CD14-positive monocyte (primary cell): Measurements from ENCODE around the gene AK1. TPM values are rescaled to one million over a fixed set of nuclear protein-coding genes. Genes with fewer than 3 reads are reported as not detected.
A peak's percentile ranks its signal among the peaks of the same experiment; 100 is the strongest.

Experiments used
- DNase-seq, 3 donors: peaks; one replicate each; pipeline ENCODE4 v3.0.0-alpha.2; 2011 to 2022
- H2AFZ ChIP-seq: 2 replicates; pipeline ENCODE4 v1.6.0; 2012; ENCODE audit warnings: mild to moderate bottlenecking, low read depth, low read length, inconsistent platforms; ENCODE audit not compliant: insufficient read depth, poor library complexity, severe bottlenecking
- H3K27ac ChIP-seq, 2 donors: 1 replicate in 1 of 2; 2 replicates in 1 of 2; pipeline ENCODE4 v1.5.1; 2012 to 2013; ENCODE audit warnings: low read length in 2 of 2, control low read depth in 1 of 2, inconsistent platforms in 1 of 2, low read depth in 1 of 2, mild to moderate bottlenecking in 1 of 2
- H3K27me3 ChIP-seq, 2 donors: one replicate each; pipeline versions ENCODE4 v1.6.0 to v1.6.1; 2011 to 2013; ENCODE audit warnings: low read length in 2 of 2; ENCODE audit not compliant: control insufficient read depth in 2 of 2, insufficient read depth in 2 of 2
- H3K36me3 ChIP-seq, 2 donors: replicated peaks in 1 of 2; 1 replicate in 1 of 2; 2 replicates in 1 of 2; pipeline versions ENCODE4 v1.5.1 to v1.6.1; 2012 to 2013; ENCODE audit warnings: low read length in 2 of 2, control low read depth in 1 of 2, inconsistent platforms in 1 of 2, mild to moderate bottlenecking in 1 of 2; ENCODE audit not compliant: insufficient read depth in 2 of 2, control insufficient read depth in 1 of 2
- H3K4me1 ChIP-seq, 2 donors: 1 replicate in 1 of 2; 2 replicates in 1 of 2; pipeline versions ENCODE4 v1.5.1 to v1.6.1; 2012 to 2013; ENCODE audit warnings: low read length in 2 of 2, control low read depth in 1 of 2, inconsistent platforms in 1 of 2, mild to moderate bottlenecking in 1 of 2, moderate library complexity in 1 of 2; ENCODE audit not compliant: insufficient read depth in 2 of 2, control insufficient read depth in 1 of 2
- H3K4me2 ChIP-seq: replicated peaks from 2 replicates; pipeline ENCODE3; 2012; ENCODE audit warnings: low read length, moderate library complexity, mild to moderate bottlenecking; ENCODE audit not compliant: poor library complexity, severe bottlenecking; ENCODE audit errors: extremely low read depth
- H3K4me3 ChIP-seq, 3 experiments: fragments of 200-600 bp in 1 of 3; sonication (generic) in 1 of 3; replicated peaks in 1 of 3; 1 replicate in 2 of 3; 2 replicates in 1 of 3; pipeline ENCODE4 v1.5.1; 2011 to 2013; ENCODE audit warnings: low read length in 3 of 3, mild to moderate bottlenecking in 3 of 3, control low read depth in 2 of 3, low read depth in 2 of 3, inconsistent platforms in 1 of 3, moderate library complexity in 1 of 3
- H3K79me2 ChIP-seq: 2 replicates; pipeline ENCODE4 v1.6.0; 2012; ENCODE audit warnings: mild to moderate bottlenecking, control low read depth, inconsistent platforms, low read length, moderate library complexity; ENCODE audit not compliant: insufficient read depth
- H3K9ac ChIP-seq: 2 replicates; pipeline ENCODE4 v1.6.0; 2017; ENCODE audit warnings: low read length, mild to moderate bottlenecking; ENCODE audit not compliant: insufficient read depth, poor library complexity, severe bottlenecking
- H3K9me3 ChIP-seq, 2 donors: replicated peaks in 1 of 2; 1 replicate in 1 of 2; 2 replicates in 1 of 2; pipeline versions ENCODE4 v1.5.1 to v1.6.1; 2012 to 2013; ENCODE audit warnings: low read length in 2 of 2, control low read depth in 1 of 2; ENCODE audit not compliant: control insufficient read depth in 1 of 2, insufficient read depth in 1 of 2
- H4K20me1 ChIP-seq: 2 replicates; pipeline ENCODE4 v1.6.0; 2012; ENCODE audit warnings: mild to moderate bottlenecking, low read length, control low read depth, moderate library complexity; ENCODE audit not compliant: insufficient read depth
- H3K27ac Mint-ChIP-seq, 7 donors: one replicate each; pipeline ENCODE4 v1.8.0; 2020; ENCODE audit warnings: mild to moderate bottlenecking in 7 of 7, mixed read lengths in 7 of 7, moderate library complexity in 6 of 7, inconsistent platforms in 2 of 7
- H3K27me3 Mint-ChIP-seq, 3 donors: one replicate each; pipeline ENCODE4 v1.8.0; 2021 to 2022; ENCODE audit warnings: low read depth in 3 of 3, mild to moderate bottlenecking in 3 of 3, mixed read lengths in 3 of 3, moderate library complexity in 3 of 3, inconsistent platforms in 1 of 3
- H3K36me3 Mint-ChIP-seq, 2 donors: one replicate each; pipeline ENCODE4 v1.8.0; 2020; ENCODE audit warnings: mixed read lengths in 2 of 2, inconsistent platforms in 1 of 2, mild to moderate bottlenecking in 1 of 2
- H3K4me1 Mint-ChIP-seq: one replicate; pipeline ENCODE4 v1.8.0; 2020; ENCODE audit warnings: mild to moderate bottlenecking, mixed read lengths
- H3K4me3 Mint-ChIP-seq, 2 donors: one replicate each; pipeline ENCODE4 v1.8.0; 2020; ENCODE audit warnings: mild to moderate bottlenecking in 2 of 2, mixed read lengths in 2 of 2, moderate library complexity in 1 of 2
- H3K9me3 Mint-ChIP-seq, 7 donors: one replicate each; pipeline ENCODE4 v1.8.0; 2020 to 2022; ENCODE audit warnings: mixed read lengths in 7 of 7, mild to moderate bottlenecking in 6 of 7, moderate library complexity in 6 of 7, inconsistent platforms in 2 of 7
- CTCF ChIP-seq: fragments of 200-600 bp; IDR thresholded peaks from one replicate; pipeline ENCODE4 v1.8.0; 2022; ENCODE audit warnings: antibody characterized with exemption, mild to moderate bottlenecking
- WGBS: methylation state at CpG from one replicate; pipeline ENCODE4 v1.1.5; 2013; ENCODE audit warnings: missing lambda C conversion rate; ENCODE audit not compliant: insufficient coverage; 5-methylcytosine and 5-hydroxymethylcytosine counted together
- intact Hi-C, 2 donors: fragments of 100-400 bp; cut with micrococcal nuclease; formaldehyde crosslinking; loops; one replicate each; pipeline versions ENCODE4 v1.15.0 to v1.15.1; 2023
- polyA plus RNA-seq, 3 donors: library from polyadenylated mRNA; depleted of rRNA in 1 of 3; unstranded in 2 of 3; stranded (reverse) in 1 of 3; fragments of 300-500 nt in 2 of 3; fragments of >200 nt in 1 of 3; fragmentation: Illumina TruSeq in 2 of 3; gene quantifications; 1 replicate in 2 of 3; 2 replicates in 1 of 3; pipeline ENCODE4 v1.2.3, GENCODE V29; 2012 to 2021

Gene AK1
- polyA plus RNA-seq, 3 donors: 3.5 TPM; not detected in 2

GRCh38 chr9:127860779-127861178 lies 16.7 kb downstream of the AK1 start:
- TF ChIP-seq CTCF: no peak
- WGBS: 90% methylated on average over 5 of the region's 11 CpGs
- peaks cover 0 to 5% (median 1%) of the 10 kb centered on the region in 3 donors for H3K27me3 Mint-ChIP-seq
- Histone ChIP-seq H2AFZ (no peak overlapping the region), H3K27me3 (no peaks in the 10 kb centered on the region), H3K79me2 (no peaks in the 10 kb centered on the region), H3K9ac (no peak overlapping the region), H3K36me3 (no peaks in the 10 kb centered on the region), H3K4me2 (no peak overlapping the region), H3K9me3 (no peaks in the 10 kb centered on the region), H3K27ac (no peak overlapping the region), H3K4me1 (peaks cover 48 to 58% of the 10 kb centered on the region in 2 donors), H3K4me3 (no peak overlapping the region), H4K20me1 (no peaks in the 10 kb centered on the region)
- peaks cover 0 to 2% (median 0%) of the 10 kb centered on the region in 7 donors for H3K9me3 Mint-ChIP-seq
- intact Hi-C loops: loop anchor here in 1 of 2 donors (5.0 kb wide), 2 partner anchors 33 to 57 kb away; partner anchors contain the start of gene ST6GALNAC4
- no peak overlapping the region for H3K4me3 Mint-ChIP-seq
- no peak for DNase-seq
- peaks cover 57% of the 10 kb centered on the region for H3K4me1 Mint-ChIP-seq
- peak overlapping the region in 2 of 7 donors; percentile 31 to 40 for H3K27ac Mint-ChIP-seq
- peaks cover 4% of the 10 kb centered on the region in 2 donors for H3K36me3 Mint-ChIP-seq

- no peak overlapping the region for H3K4me3 ChIP-seq
- intact Hi-C loops: loop anchor here in 1 of 2 donors (5.0 kb wide), 2 partner anchors 33 to 57 kb away; partner anchors contain the start of gene ST6GALNAC4
- 95% methylated on average over 7 of the region's 8 CpGs for WGBS
- Mint-ChIP-seq H3K27me3 (peaks cover 0 to 5% (median 1%) of the 10 kb centered on the region in 3 donors), H3K4me1 (peaks cover 56% of the 10 kb centered on the region), H3K9me3 (peaks cover 0 to 2% (median 0%) of the 10 kb centered on the region in 7 donors), H3K27ac (peak overlapping the region in 1 of 7 donors; percentile 61), H3K36me3 (peaks cover 3 to 4% of the 10 kb centered on the region in 2 donors), H3K4me3 (no peak overlapping the region)
- no peaks in the 10 kb centered on the region for H3K27me3 ChIP-seq
- H3K4me1 ChIP-seq: peaks cover 48 to 57% of the 10 kb centered on the region in 2 donors
- no peak overlapping the region for H3K9ac ChIP-seq
- H3K9me3 ChIP-seq: no peaks in the 10 kb centered on the region
- H3K27ac ChIP-seq: no peak overlapping the region
- TF ChIP-seq CTCF: no peak
- no peaks in the 10 kb centered on the region for H3K36me3 ChIP-seq
- no peak for DNase-seq
- H2AFZ ChIP-seq: no peak overlapping the region
- H3K79me2 ChIP-seq: no peaks in the 10 kb centered on the region
- H3K4me2 ChIP-seq: no peak overlapping the region
- H4K20me1 ChIP-seq: no peaks in the 10 kb centered on the region
Observed at GRCh38 chr9:127860260-127860659, 17.2 kb downstream of the AK1 start.
